Adipocyte (in vitro differentiated cells): ENCODE data around the gene ZFYVE16.

Experiments
- DNase-seq: peaks from one replicate; pipeline ENCODE4 v3.0.0-alpha.2; 2015; ENCODE audit warnings: low read depth
- H3K27me3 ChIP-seq: replicated peaks from 2 replicates; pipeline ENCODE4 v1.7.0; 2013; ENCODE audit warnings: mild to moderate bottlenecking, low read length, moderate library complexity; ENCODE audit not compliant: control insufficient read depth, insufficient read depth
- H3K36me3 ChIP-seq: 2 replicates; pipeline ENCODE4 v1.7.0; 2013; ENCODE audit warnings: low read length, mild to moderate bottlenecking, moderate library complexity; ENCODE audit not compliant: control insufficient read depth, insufficient read depth, severe bottlenecking
- H3K4me1 ChIP-seq: 2 replicates; pipeline ENCODE4 v1.7.0; 2013; ENCODE audit warnings: mild to moderate bottlenecking, low read length, moderate library complexity; ENCODE audit not compliant: control insufficient read depth, insufficient read depth
- H3K4me3 ChIP-seq: 2 replicates; pipeline ENCODE4 v1.7.0; 2013; ENCODE audit warnings: mild to moderate bottlenecking, low read length, moderate library complexity
- H3K9ac ChIP-seq: 2 replicates; pipeline ENCODE4 v1.7.0; 2013; ENCODE audit warnings: mild to moderate bottlenecking, low read length, moderate library complexity
- H3K9me3 ChIP-seq: 2 replicates; pipeline ENCODE4 v1.7.0; 2013; ENCODE audit warnings: mild to moderate bottlenecking, low read length, moderate library complexity; ENCODE audit not compliant: control insufficient read depth

The ZFYVE16 gene

DNA sequence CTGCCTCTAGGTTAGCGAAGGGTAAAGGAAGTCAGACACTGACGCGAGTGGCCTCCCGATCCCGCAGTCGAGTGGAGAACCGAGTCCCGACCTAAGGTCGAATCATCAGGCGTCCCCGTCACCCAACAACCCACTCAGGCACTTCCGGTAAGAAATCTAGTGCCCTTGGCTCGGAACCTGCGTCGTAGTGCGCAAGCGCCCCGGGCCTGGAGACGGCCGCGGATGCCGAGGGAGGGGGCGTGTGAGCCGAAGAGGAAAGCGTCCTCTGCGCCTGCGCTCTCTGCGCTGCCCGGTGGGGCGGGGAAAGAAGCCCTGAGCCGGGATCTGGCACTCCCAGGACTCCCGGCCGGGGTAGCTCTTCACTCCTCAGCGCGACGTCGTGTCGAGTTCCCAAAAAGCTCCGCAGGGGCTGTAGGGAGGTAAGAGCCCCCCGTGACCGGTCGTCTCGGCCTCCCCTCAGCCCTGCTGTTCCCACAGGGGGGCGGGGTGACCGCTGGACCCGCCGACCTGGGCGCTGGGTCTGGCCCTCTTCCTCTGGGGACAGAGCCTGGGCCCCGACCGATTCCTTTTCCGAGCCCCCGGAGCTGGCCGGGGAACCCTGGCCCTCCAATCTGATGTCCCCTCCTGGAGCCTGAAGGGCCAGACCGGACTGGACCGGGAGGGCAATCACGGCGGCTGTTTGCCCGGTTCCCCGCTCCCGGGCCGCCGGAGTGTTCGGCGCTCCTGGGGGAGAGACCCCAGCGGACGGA, at the start of gene ZFYVE16:
TSS of gene ZFYVE16 (plus strand) at position 330 of the 749 bp plus-strand sequence. CDS start 26,084 bp downstream, outside the sequence.
- peak; percentile 100 for DNase-seq
- Histone ChIP-seq H3K4me3 (peak within 1 kb of the TSS; percentile 87), H3K9ac (peak within 1 kb of the TSS; percentile 97), H3K36me3 (no peaks in the 10 kb centered on the region), H3K9me3 (no peaks in the 10 kb centered on the region), H3K4me1 (peaks cover 21% of the 10 kb centered on the region), H3K27me3 (no peaks in the 10 kb centered on the region)

DNA sequence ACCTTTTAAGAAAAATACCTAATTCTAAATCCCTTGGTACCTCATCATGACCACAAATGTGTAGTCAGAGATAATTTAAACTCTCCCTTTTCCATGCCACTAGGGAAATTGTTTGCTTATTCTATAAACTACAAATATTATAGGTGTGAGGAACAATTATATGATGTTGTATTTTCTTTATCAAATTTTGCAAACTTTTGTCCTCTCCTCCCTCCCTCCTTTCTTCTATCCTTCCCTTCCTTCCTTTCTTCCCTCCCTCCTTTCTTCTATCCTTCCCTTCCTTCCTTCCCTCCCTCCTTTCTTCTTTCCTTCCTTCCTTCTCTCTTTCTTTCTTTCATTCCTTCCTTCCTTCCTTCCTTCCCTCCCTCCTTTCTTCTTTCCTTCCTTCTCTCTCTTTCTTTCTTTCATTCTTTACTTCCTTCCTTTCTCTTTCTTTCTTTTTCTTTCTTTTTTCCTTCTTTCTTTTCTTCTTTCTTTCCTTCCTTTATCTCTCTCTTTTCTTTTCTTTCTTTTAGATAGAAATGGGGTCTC, 46.9 kb upstream of the ZFYVE16 start:
- H3K9me3 ChIP-seq = no peaks in the 10 kb centered on the region
- H3K27me3 ChIP-seq = no peaks in the 10 kb centered on the region
- DNase-seq = no peak
- H3K9ac ChIP-seq = no peak overlapping the region
- H3K36me3 ChIP-seq = no peaks in the 10 kb centered on the region
- H3K4me3 ChIP-seq = no peak overlapping the region
- no peaks in the 10 kb centered on the region for H3K4me1 ChIP-seq

DNA sequence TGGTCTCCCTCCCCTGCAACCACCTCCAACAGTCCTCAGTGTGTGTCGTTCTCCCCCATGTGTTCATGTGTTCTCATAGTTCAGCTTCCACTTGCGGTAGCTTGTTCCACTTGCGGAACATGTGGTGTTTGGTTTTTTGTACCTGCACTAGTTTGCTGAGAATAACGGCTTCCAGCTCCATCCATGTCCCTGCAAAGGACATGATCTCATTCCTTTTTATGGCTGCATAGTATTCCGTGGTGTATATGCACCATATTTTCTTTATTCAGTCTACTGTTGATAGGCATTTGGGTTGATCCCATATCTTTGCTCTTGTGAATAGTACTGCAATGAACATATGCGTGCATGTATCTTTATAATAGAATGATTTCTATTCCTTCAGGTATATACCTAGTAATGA, 43.0 kb upstream of the ZFYVE16 start:
- Histone ChIP-seq H3K4me1 (no peaks in the 10 kb centered on the region), H3K9ac (no peak overlapping the region), H3K27me3 (no peaks in the 10 kb centered on the region), H3K4me3 (no peak overlapping the region), H3K36me3 (no peaks in the 10 kb centered on the region), H3K9me3 (no peaks in the 10 kb centered on the region)
- DNase-seq = no peak

DNA sequence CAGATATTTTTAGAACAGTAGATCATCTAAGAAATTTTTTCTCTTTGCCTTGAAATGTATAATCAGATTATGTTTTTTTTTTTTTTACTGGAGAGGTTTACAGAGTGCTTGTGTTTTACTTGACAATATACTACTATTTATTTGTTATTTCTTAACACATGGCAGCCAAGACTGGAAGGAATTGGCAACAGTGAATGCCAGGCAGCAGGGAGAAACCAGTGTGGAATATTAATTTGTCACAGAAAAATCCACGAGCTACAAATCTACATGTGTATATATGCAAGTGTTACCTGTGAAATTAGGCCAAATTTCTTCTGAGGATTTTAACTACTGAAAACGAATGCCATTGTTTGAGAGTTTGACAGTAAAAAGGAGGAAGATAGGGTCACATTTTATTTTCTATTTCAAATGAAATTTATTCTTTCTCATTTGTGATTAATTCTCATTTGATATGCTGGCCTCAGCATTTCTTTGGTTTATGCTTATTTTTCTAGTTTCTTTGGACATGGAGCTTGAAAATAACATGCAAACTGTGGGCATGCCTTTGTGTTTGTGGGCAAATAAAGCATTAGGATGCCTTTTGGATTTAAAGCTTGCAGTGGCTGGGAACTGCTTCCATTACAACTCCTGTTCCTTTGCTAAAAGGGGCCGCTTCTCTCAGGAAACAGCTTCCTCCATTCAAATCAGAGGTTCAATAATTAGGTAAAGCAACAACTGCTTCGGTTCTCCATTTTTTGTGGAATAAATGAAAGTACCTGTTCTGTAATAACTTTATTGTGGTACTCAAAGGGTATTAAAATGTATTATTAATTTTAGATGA, 39.0 kb upstream of the ZFYVE16 start:
- no peaks in the 10 kb centered on the region for H3K4me1 ChIP-seq
- no peaks in the 10 kb centered on the region for H3K9me3 ChIP-seq

DNA sequence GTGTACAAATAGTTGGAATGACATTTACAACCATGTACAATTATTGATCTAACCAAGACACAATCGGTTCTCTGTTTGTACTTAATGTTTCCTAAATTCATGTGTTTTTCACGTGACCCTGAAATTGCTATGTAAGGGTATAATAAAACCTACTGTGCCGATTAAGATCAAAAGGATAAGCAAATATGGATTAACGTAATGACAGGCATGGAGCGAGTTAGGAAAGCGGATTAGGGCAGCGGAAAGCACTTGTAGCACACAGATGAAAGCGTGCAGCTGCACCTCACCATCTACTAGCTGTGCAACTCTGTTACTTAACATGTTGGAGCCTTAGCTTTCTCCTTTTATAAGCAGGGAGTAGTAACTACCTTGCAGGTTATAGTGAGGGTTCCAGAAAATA, 38.3 kb upstream of the ZFYVE16 start:
- Histone ChIP-seq H3K9ac (no peak overlapping the region), H3K27me3 (no peaks in the 10 kb centered on the region), H3K9me3 (no peaks in the 10 kb centered on the region), H3K4me1 (no peaks in the 10 kb centered on the region), H3K36me3 (no peaks in the 10 kb centered on the region), H3K4me3 (no peak overlapping the region)
- no peak for DNase-seq

More for the DNA sequence above, 39.0 kb upstream of the ZFYVE16 start:
- H3K9ac ChIP-seq = no peak overlapping the region
- H3K27me3 ChIP-seq = no peaks in the 10 kb centered on the region
- no peak for DNase-seq
- H3K4me3 ChIP-seq = no peak overlapping the region
- no peaks in the 10 kb centered on the region for H3K36me3 ChIP-seq

DNA sequence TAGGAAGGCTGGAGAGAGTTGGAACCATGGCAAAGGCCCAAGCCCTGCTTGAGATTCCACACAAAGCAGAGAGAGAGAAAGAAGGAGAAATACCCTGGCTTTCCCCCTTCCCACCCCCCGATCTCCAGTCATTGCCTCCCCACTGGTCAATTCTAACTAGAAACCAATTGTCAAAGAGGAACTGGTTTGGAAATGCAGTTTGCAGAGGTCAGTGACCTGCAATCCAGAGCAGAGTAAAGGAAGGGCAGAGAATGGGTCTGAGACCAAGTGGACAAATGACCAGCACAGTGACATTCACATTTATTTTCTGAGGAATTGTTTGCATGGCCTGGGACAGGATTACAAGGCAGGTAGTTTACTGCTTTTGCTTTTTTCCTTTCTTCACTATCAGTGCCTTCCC, 37.5 kb upstream of the ZFYVE16 start:
- Histone ChIP-seq H3K4me3 (no peak overlapping the region), H3K9ac (no peak overlapping the region), H3K36me3 (no peaks in the 10 kb centered on the region), H3K4me1 (no peaks in the 10 kb centered on the region), H3K9me3 (no peaks in the 10 kb centered on the region), H3K27me3 (no peaks in the 10 kb centered on the region)
- no peak for DNase-seq

DNA sequence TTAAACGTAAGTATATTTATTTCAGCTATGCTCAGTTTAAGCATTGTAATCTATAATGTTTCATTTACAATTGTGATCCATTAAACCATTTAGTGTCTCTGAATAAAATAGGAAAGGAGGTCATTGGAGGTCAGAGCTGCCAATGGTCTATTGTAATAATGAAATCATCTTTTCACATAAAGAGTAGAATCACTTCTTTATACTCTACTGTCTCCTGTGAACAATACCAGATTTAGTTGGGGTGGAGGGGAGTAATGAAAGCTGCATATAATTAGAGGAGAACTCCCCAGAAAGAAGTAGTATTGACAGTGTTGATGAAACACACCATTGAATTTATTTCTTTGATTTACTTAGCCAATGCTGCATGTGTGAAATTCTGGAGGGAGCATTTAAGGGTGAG, 35.1 kb upstream of the ZFYVE16 start:
- Histone ChIP-seq H3K36me3 (no peaks in the 10 kb centered on the region), H3K4me3 (no peak overlapping the region)
- DNase-seq = no peak

DNA sequence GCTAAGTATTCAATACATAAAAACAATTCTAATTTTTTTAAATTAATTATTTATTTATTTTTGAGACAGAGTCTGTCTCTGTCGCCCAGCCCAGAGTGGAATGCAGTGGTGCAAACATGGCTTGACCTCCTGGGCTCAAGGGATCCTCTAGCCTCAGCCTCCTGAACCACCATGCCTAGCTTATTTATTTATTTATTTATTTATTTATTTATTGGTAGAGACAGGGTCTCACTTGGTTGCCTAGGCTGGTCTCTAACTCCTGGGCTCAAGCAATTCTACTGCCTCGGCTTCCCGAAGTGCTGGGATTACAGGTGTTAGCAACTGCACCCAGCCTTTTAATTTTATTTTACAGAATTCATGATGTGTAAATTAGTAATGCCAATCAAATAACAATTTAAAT, 33.7 kb upstream of the ZFYVE16 start:
- no peak for DNase-seq
- no peak overlapping the region for H3K4me3 ChIP-seq
- no peaks in the 10 kb centered on the region for H3K9me3 ChIP-seq
- H3K9ac ChIP-seq = no peak overlapping the region
- H3K27me3 ChIP-seq = no peaks in the 10 kb centered on the region
- no peaks in the 10 kb centered on the region for H3K36me3 ChIP-seq
- no peaks in the 10 kb centered on the region for H3K4me1 ChIP-seq

More for the DNA sequence above, 35.1 kb upstream of the ZFYVE16 start:
- Histone ChIP-seq H3K4me1 (no peaks in the 10 kb centered on the region), H3K27me3 (no peaks in the 10 kb centered on the region), H3K9ac (no peak overlapping the region), H3K9me3 (no peaks in the 10 kb centered on the region)

DNA sequence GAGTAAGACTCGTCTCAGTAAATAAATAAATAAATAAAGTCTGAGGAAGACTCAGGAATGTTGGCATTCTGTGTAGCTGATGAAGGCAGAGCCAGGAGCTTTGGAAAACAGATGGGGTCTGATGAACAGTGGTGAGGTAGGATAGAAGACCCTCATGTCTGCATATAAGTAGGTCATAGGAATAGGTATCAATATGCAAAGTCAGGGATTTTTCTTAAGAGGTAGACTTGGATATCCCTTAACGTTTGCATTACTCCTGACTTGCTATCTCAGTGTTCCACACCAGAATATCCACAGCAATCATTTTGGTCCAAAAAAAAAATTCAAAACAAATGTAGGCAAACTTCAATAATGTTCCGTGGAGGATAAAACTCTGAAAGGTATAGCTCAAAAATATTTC, 31.3 kb upstream of the ZFYVE16 start:
- no peaks in the 10 kb centered on the region for H3K9me3 ChIP-seq
- H3K36me3 ChIP-seq = no peaks in the 10 kb centered on the region
- H3K27me3 ChIP-seq = no peaks in the 10 kb centered on the region
- no peak overlapping the region for H3K9ac ChIP-seq
- DNase-seq = no peak
- H3K4me3 ChIP-seq = no peak overlapping the region
- no peaks in the 10 kb centered on the region for H3K4me1 ChIP-seq

DNA sequence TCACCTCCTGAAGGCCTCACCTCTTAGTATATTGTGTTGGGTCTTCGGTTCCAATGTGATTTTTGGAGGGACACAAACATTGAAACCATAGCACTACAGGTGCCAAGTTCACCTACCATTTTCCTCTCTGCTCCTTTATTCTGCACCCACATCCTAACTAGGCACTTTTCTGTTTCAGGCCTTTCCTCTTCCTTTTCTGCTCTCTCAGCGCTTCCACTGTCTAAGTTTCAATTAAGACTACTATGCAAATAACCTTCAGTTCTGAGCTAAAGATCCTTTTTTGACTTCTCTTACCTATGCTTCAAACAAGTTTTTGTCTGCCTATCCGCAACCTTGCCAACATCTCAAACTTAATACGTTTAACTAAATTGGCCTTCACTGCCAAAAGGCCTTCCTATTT, 25.4 kb upstream of the ZFYVE16 start:
- H3K36me3 ChIP-seq = no peaks in the 10 kb centered on the region
- H3K9me3 ChIP-seq = no peaks in the 10 kb centered on the region
- no peak overlapping the region for H3K4me3 ChIP-seq
- no peaks in the 10 kb centered on the region for H3K4me1 ChIP-seq
- no peaks in the 10 kb centered on the region for H3K27me3 ChIP-seq
- H3K9ac ChIP-seq = no peak overlapping the region
- no peak for DNase-seq

DNA sequence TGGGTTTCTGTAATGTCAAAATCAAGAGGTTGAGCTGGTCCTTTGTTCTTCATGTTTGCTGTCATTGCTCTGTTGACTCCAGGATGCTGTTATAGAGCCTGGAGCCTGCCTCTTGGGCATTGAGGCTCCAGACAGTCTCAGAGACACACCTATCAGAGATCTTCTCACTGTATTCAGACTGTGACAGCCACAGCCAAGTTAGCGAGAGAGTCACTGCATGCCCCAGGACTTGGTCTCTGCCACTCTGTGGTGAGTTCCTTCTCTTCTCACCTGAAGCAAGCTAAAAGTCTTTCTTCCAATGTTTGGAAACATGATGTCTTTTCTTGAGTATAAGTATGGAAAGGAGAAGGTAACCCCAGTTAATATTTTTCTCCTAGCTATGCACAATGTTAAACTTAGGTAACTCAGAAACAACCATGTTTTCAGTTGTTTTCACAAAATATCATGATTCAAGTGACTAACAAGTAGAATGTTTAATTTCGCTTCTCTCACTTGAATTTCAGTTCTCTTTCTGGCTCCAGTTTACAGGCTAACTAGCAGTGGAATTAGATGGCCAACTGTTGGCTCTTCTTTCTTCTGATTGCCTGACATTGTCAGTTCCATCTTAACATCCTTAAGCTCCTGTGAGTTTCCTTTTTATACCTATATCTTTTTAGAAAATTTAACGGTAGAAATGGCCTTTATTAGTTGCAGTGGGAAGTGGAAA, 20.6 kb upstream of the ZFYVE16 start:
- no peak for DNase-seq
- no peaks in the 10 kb centered on the region for H3K36me3 ChIP-seq
- peaks cover 3% of the 10 kb centered on the region for H3K27me3 ChIP-seq
- no peaks in the 10 kb centered on the region for H3K4me1 ChIP-seq
- no peak overlapping the region for H3K9ac ChIP-seq
- H3K9me3 ChIP-seq = no peaks in the 10 kb centered on the region
- no peak overlapping the region for H3K4me3 ChIP-seq
